ENCODE data around the gene CPXM1. TPM values are rescaled to one million over a fixed set of nuclear protein-coding genes. Genes with fewer than 3 reads are reported as not detected.

Gene CPXM1
- polyA plus RNA-seq, 3 donors: 0.05 TPM; not detected in 2

- no peaks in the 10 kb centered on the region for H3K36me3 Mint-ChIP-seq
- Histone ChIP-seq H3K79me2 (ENCODE audit: insufficient read depth, low read length) (no peaks in the 10 kb centered on the region), H3K4me3 (replicated peaks in 1 of 3; ENCODE audit: low read depth in 2 of 3, low read length in 3 of 3) (no peak overlapping the region), H4K20me1 (ENCODE audit: insufficient read depth, low read length) (no peaks in the 10 kb centered on the region), H3K27me3 (ENCODE audit: control insufficient read depth in 2 of 2, insufficient read depth in 2 of 2, low read length in 2 of 2) (peaks cover 0 to 6% of the 10 kb centered on the region in 2 donors), H2AFZ (ENCODE audit: insufficient read depth, low read depth, low read length, poor library complexity, severe bottlenecking) (no peak overlapping the region), H3K4me1 (ENCODE audit: control insufficient read depth in 1 of 2, insufficient read depth in 2 of 2, low read length in 2 of 2) (peaks cover 2 to 3% of the 10 kb centered on the region in 2 donors), H3K9ac (ENCODE audit: insufficient read depth, low read length, poor library complexity, severe bottlenecking) (no peak overlapping the region), H3K27ac (ENCODE audit: low read depth in 1 of 2, low read length in 2 of 2) (no peak overlapping the region), H3K36me3 (replicated peaks in 1 of 2; ENCODE audit: control insufficient read depth in 1 of 2, insufficient read depth in 2 of 2, low read length in 2 of 2) (no peaks in the 10 kb centered on the region), H3K9me3 (replicated peaks in 1 of 2; ENCODE audit: control insufficient read depth in 1 of 2, insufficient read depth in 1 of 2, low read length in 2 of 2) (no peaks in the 10 kb centered on the region), H3K4me2 (replicated peaks; ENCODE audit: extremely low read depth, low read length, poor library complexity, severe bottlenecking) (no peak overlapping the region)
- peaks cover 0 to 3% (median 0%) of the 10 kb centered on the region in 7 donors for H3K9me3 Mint-ChIP-seq
- H3K4me3 Mint-ChIP-seq: no peak overlapping the region
- peaks cover 3 to 13% (median 6%) of the 10 kb centered on the region in 3 donors for H3K27me3 Mint-ChIP-seq (ENCODE audit: low read depth in 3 of 3)
- H3K27ac Mint-ChIP-seq: peak overlapping the region in 2 of 7 donors; percentile 3 to 22
- DNase-seq: no peak
- WGBS (ENCODE audit: insufficient coverage): 89% methylated on average over 19 of the region's 23 CpGs
- intact Hi-C loops (cut with micrococcal nuclease): no loop called here
- no peak for TF ChIP-seq CTCF (IDR thresholded peaks at IDR 0.05)
- H3K4me1 Mint-ChIP-seq: peaks cover 6% of the 10 kb centered on the region
These were observed 6.2 kb downstream of the CPXM1 start for GRCh38 chr20:2794202-2794748.

DNA sequence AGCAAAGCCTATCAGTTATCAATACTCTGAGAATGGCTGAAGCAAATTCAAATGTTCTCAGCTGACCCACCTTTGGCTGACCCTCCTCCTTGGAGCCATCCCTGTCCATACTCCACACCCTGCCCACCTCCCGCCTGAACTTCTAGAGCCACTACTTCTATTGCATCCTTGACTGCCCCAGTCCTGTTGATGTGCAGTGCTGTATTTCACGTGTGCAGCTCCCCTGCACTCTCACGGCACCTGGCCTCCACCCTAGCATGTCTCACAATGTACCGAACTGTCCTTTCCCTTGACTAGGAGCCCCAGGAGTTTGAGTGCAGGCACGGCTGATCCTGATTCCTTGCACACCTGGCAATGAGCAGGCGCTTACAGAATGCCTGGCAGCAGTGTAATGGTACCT lies 7.0 kb downstream of the CPXM1 start:
- peaks cover 0 to 3% (median 0%) of the 10 kb centered on the region in 7 donors for H3K9me3 Mint-ChIP-seq
- H3K4me3 ChIP-seq (replicated peaks in 1 of 3; ENCODE audit: low read depth in 2 of 3, low read length in 3 of 3): no peak overlapping the region
- H3K36me3 Mint-ChIP-seq: no peaks in the 10 kb centered on the region
- H3K4me1 ChIP-seq (ENCODE audit: control insufficient read depth in 1 of 2, insufficient read depth in 2 of 2, low read length in 2 of 2): no peaks in the 10 kb centered on the region
- H3K27me3 ChIP-seq (ENCODE audit: control insufficient read depth in 2 of 2, insufficient read depth in 2 of 2, low read length in 2 of 2): no peaks in the 10 kb centered on the region
- H3K9ac ChIP-seq (ENCODE audit: insufficient read depth, low read length, poor library complexity, severe bottlenecking): no peak overlapping the region
- no peaks in the 10 kb centered on the region for H3K4me1 Mint-ChIP-seq
- no peak overlapping the region for H3K4me2 ChIP-seq (replicated peaks; ENCODE audit: extremely low read depth, low read length, poor library complexity, severe bottlenecking)
- WGBS (ENCODE audit: insufficient coverage): 94% methylated on average over 6 of the region's 6 CpGs
- H4K20me1 ChIP-seq (ENCODE audit: insufficient read depth, low read length): no peaks in the 10 kb centered on the region
- no peaks in the 10 kb centered on the region for H3K9me3 ChIP-seq (replicated peaks in 1 of 2; ENCODE audit: control insufficient read depth in 1 of 2, insufficient read depth in 1 of 2, low read length in 2 of 2)
- peaks cover under 1 to 6% (median 3%) of the 10 kb centered on the region in 3 donors for H3K27me3 Mint-ChIP-seq (ENCODE audit: low read depth in 3 of 3)
- no peak for DNase-seq
- H2AFZ ChIP-seq (ENCODE audit: insufficient read depth, low read depth, low read length, poor library complexity, severe bottlenecking): no peak overlapping the region
- H3K27ac ChIP-seq (ENCODE audit: low read depth in 1 of 2, low read length in 2 of 2): no peak overlapping the region
- no peak overlapping the region for H3K4me3 Mint-ChIP-seq
- intact Hi-C loops (cut with micrococcal nuclease): no loop called here
- peak overlapping the region in 1 of 7 donors; percentile 82 for H3K27ac Mint-ChIP-seq
- no peaks in the 10 kb centered on the region for H3K36me3 ChIP-seq (replicated peaks in 1 of 2; ENCODE audit: control insufficient read depth in 1 of 2, insufficient read depth in 2 of 2, low read length in 2 of 2)
- TF ChIP-seq CTCF (IDR thresholded peaks at IDR 0.05): no peak
- H3K79me2 ChIP-seq (ENCODE audit: insufficient read depth, low read length): no peaks in the 10 kb centered on the region
